ENCODE measurements around the gene S100P. TPM values are rescaled to one million over a fixed set of nuclear protein-coding genes. Genes with fewer than 3 reads are reported as not detected.

S100P gene
- total RNA-seq, 2 donors from 2014 or later = 1.2 TPM; not detected in 1

GRCh38 chr4:6658597-6659075, 35.0 kb upstream of the S100P start:
- Histone ChIP-seq H3K4me1 (ENCODE audit: control insufficient read depth in 1 of 2, low read depth in 2 of 2) (peaks cover 0 to 14% of the 10 kb centered on the region in 2 donors), H3K4me3 (peak overlapping the region; percentile 75), H3K36me3 (no peaks in the 10 kb centered on the region), H3K27me3 (replicated peaks; ENCODE audit: insufficient read depth) (no peaks in the 10 kb centered on the region), H3K27ac (peak overlapping the region; percentile 76 to 84), H3K9me3 (no peaks in the 10 kb centered on the region)
- ATAC-seq (ENCODE audit: insufficient number of reproducible peaks, low FRiP score, low read depth) (peak; percentile 39), DNase-seq (ENCODE audit: low spot score) (no peak)
- TF ChIP-seq CTCF (IDR thresholded peaks at IDR 0.05) = no peak

GRCh38 chr4:6659897-6660296, 33.8 kb upstream of the S100P start:
- H3K27ac ChIP-seq = no peak overlapping the region
- H3K27me3 ChIP-seq (replicated peaks; ENCODE audit: insufficient read depth) = no peaks in the 10 kb centered on the region
- TF ChIP-seq CTCF (IDR thresholded peaks at IDR 0.05) = no peak
- peaks cover 4 to 25% of the 10 kb centered on the region in 2 donors for H3K4me1 ChIP-seq (ENCODE audit: control insufficient read depth in 1 of 2, low read depth in 2 of 2)
- no peaks in the 10 kb centered on the region for H3K9me3 ChIP-seq
- no peak for DNase-seq (ENCODE audit: low spot score)
- no peak for ATAC-seq (ENCODE audit: insufficient number of reproducible peaks, low FRiP score, low read depth)
- H3K4me3 ChIP-seq = no peak overlapping the region
- H3K36me3 ChIP-seq = no peaks in the 10 kb centered on the region

GRCh38 chr4:6660430-6660829, 33.2 kb upstream of the S100P start:
- H3K4me1 ChIP-seq (ENCODE audit: control insufficient read depth in 1 of 2, low read depth in 2 of 2) = peaks cover 4 to 27% of the 10 kb centered on the region in 2 donors
- no peak overlapping the region for H3K4me3 ChIP-seq
- no peak overlapping the region for H3K27ac ChIP-seq
- H3K9me3 ChIP-seq = no peaks in the 10 kb centered on the region
- H3K36me3 ChIP-seq = no peaks in the 10 kb centered on the region
- TF ChIP-seq CTCF (IDR thresholded peaks at IDR 0.05) = no peak
- DNase-seq (ENCODE audit: low spot score) = no peak
- no peak for ATAC-seq (ENCODE audit: insufficient number of reproducible peaks, low FRiP score, low read depth)
- no peaks in the 10 kb centered on the region for H3K27me3 ChIP-seq (replicated peaks; ENCODE audit: insufficient read depth)

- no peak for TF ChIP-seq CTCF (IDR thresholded peaks at IDR 0.05)
- Histone ChIP-seq H3K9me3 (no peaks in the 10 kb centered on the region), H3K4me1 (ENCODE audit: control insufficient read depth in 1 of 2, low read depth in 2 of 2) (peaks cover 4 to 27% of the 10 kb centered on the region in 2 donors), H3K4me3 (no peak overlapping the region), H3K27ac (no peak overlapping the region), H3K36me3 (no peaks in the 10 kb centered on the region), H3K27me3 (replicated peaks; ENCODE audit: insufficient read depth) (no peaks in the 10 kb centered on the region)
- no peak for DNase-seq (ENCODE audit: low spot score)
- ATAC-seq (ENCODE audit: insufficient number of reproducible peaks, low FRiP score, low read depth) = no peak
Observed at GRCh38 chr4:6662591-6662990, 31.1 kb upstream of the S100P start.

GRCh38 chr4:6663596-6664393, 29.9 kb upstream of the S100P start:
- Histone ChIP-seq H3K4me1 (ENCODE audit: control insufficient read depth in 1 of 2, low read depth in 2 of 2) (peaks cover 4 to 27% of the 10 kb centered on the region in 2 donors), H3K36me3 (no peaks in the 10 kb centered on the region), H3K4me3 (peak overlapping the region; percentile 73), H3K27me3 (replicated peaks; ENCODE audit: insufficient read depth) (no peaks in the 10 kb centered on the region), H3K9me3 (no peaks in the 10 kb centered on the region), H3K27ac (no peak overlapping the region)
- no peak for TF ChIP-seq CTCF (IDR thresholded peaks at IDR 0.05)
- DNase-seq (ENCODE audit: low spot score) = no peak
- ATAC-seq (ENCODE audit: insufficient number of reproducible peaks, low FRiP score, low read depth) = no peak
